RWPE2 (cell line): Measurements from ENCODE around the gene TMEM143.

Experiments
- ATAC-seq: fragments of 200-7000 bp; cut with Tn5 transposase; 3 replicates; pipeline ENCODE4 v1.9.1; 2021; ENCODE audit warnings: low read depth
- DNase-seq: peaks from one replicate; pipeline ENCODE4 v3.0.0-alpha.2; 2020; ENCODE audit warnings: low spot score
- H3K27ac ChIP-seq: fragments of 450-650 bp; 2 replicates; pipeline ENCODE4 v1.5.1; 2017; ENCODE audit warnings: mild to moderate bottlenecking; ENCODE audit not compliant: poor library complexity, severe bottlenecking
- H3K27me3 ChIP-seq: fragments of 250-450 bp; sonication (Bioruptor Pico); 2 replicates; pipeline ENCODE4 v1.5.1; 2021; ENCODE audit warnings: mild to moderate bottlenecking, moderate library complexity; ENCODE audit not compliant: insufficient read depth, poor library complexity, severe bottlenecking
- H3K36me3 ChIP-seq: fragments of 250-450 bp; sonication (Bioruptor Pico); 2 replicates; pipeline ENCODE4 v1.5.1; 2020; ENCODE audit warnings: low read depth, mild to moderate bottlenecking, moderate library complexity
- H3K4me1 ChIP-seq: fragments of 250-450 bp; sonication (Bioruptor Pico); 2 replicates; pipeline ENCODE4 v1.5.1; 2021; ENCODE audit warnings: mild to moderate bottlenecking, moderate library complexity; ENCODE audit not compliant: insufficient read depth, poor library complexity, severe bottlenecking
- H3K4me3 ChIP-seq: fragments of 250-450 bp; sonication (Bioruptor Pico); 2 replicates; pipeline ENCODE4 v1.5.1; 2021; ENCODE audit warnings: mild to moderate bottlenecking, moderate library complexity; ENCODE audit not compliant: severe bottlenecking
- H3K9me3 ChIP-seq: fragments of 250-450 bp; sonication (Bioruptor Pico); 2 replicates; pipeline ENCODE4 v1.5.1; 2021; ENCODE audit warnings: mild to moderate bottlenecking, moderate library complexity; ENCODE audit not compliant: severe bottlenecking
- TF ChIP-seq, protein P1 (sequence below): fragments of 450-650 bp; IDR thresholded peaks from one replicate; pipeline ENCODE4 v1.5.1; 2017; ENCODE audit warnings: mild to moderate bottlenecking, moderate library complexity; ENCODE audit not compliant: poor library complexity, severe bottlenecking

TMEM143 gene

DNA sequence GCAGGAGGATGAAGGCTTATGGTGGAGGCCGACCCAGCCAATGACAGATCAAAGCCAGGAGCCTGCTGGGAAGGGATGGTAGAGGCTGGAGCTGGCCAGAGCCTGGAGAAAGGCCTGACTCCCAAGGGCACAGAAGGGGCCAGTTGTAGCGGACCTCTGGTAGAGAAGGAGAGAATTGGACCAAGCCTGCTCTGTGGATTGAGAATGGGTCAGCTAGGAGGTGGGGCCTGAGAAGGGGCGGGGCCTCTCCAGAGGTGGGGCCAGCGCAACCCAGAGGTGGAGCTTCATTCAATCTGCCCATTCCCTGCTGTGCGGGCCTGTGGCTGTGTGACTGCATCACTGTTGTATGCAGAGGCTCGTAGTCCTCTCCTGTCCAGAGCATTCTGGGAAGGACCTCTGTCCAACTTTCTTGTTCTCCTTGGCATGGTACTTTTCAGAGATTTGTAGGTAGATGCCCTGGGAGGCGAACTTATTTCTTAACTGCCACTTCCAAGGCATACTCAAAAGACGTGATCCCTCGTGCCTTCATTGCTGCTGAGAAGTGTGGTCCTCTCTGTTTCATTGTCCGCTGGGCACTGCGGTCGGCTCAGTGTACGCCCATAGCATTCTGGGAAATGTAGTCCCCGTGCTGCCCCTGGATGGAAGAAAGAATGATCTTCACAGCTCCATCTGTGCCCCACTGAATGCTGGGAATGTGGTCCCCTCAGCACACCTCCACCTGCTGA, 36.4 kb upstream of the TMEM143 start:
- Histone ChIP-seq H3K36me3 (no peaks in the 10 kb centered on the region), H3K9me3 (no peaks in the 10 kb centered on the region), H3K4me3 (no peak overlapping the region), H3K4me1 (peaks cover 6% of the 10 kb centered on the region), H3K27me3 (no peaks in the 10 kb centered on the region), H3K27ac (no peak overlapping the region)
- TF ChIP-seq, protein P1, sequence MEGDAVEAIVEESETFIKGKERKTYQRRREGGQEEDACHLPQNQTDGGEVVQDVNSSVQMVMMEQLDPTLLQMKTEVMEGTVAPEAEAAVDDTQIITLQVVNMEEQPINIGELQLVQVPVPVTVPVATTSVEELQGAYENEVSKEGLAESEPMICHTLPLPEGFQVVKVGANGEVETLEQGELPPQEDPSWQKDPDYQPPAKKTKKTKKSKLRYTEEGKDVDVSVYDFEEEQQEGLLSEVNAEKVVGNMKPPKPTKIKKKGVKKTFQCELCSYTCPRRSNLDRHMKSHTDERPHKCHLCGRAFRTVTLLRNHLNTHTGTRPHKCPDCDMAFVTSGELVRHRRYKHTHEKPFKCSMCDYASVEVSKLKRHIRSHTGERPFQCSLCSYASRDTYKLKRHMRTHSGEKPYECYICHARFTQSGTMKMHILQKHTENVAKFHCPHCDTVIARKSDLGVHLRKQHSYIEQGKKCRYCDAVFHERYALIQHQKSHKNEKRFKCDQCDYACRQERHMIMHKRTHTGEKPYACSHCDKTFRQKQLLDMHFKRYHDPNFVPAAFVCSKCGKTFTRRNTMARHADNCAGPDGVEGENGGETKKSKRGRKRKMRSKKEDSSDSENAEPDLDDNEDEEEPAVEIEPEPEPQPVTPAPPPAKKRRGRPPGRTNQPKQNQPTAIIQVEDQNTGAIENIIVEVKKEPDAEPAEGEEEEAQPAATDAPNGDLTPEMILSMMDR = no peak
- no peak for DNase-seq
- peak; percentile 56 for ATAC-seq

DNA sequence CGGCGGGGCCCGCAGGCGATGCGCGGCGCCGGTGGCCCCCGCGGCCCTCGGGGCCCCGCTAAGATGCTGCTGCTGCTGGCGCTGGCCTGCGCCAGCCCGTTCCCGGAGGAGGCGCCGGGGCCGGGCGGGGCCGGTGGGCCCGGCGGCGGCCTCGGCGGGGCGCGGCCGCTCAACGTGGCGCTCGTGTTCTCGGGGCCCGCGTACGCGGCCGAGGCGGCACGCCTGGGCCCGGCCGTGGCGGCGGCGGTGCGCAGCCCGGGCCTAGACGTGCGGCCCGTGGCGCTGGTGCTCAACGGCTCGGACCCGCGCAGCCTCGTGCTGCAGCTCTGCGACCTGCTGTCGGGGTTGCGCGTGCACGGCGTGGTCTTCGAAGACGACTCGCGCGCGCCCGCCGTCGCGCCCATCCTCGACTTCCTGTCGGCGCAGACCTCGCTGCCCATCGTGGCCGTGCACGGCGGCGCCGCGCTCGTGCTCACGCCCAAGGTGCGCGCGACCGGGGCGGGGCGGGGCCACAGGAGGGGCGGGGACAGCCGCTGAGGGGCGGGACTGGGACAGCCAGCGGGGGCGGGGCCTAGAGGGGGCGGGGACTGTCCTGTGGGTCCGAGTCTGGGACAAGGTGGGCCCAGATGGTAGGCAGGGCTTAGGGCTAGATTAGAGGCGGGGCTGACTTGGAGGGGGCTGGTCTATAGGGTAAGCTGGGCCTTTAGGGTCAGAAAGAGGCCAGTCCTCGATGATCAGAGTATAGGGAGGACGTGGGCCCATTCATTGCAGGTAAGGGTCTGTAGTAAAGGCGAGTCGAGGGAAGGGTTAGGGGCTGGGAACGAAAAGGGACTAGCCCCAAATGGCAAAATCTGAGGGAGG, 34.9 kb upstream of the TMEM143 start:
- DNase-seq (peak; percentile 92), ATAC-seq (peak; percentile 30)
- peaks cover 8% of the 10 kb centered on the region for H3K27me3 ChIP-seq
- H3K4me1 ChIP-seq = peaks cover 6% of the 10 kb centered on the region
- no peaks in the 10 kb centered on the region for H3K9me3 ChIP-seq
- peak overlapping the region; percentile 72 for H3K4me3 ChIP-seq
- TF ChIP-seq, protein P1 = no peak
- H3K36me3 ChIP-seq = no peaks in the 10 kb centered on the region
- peak overlapping the region; percentile 83 for H3K27ac ChIP-seq

DNA sequence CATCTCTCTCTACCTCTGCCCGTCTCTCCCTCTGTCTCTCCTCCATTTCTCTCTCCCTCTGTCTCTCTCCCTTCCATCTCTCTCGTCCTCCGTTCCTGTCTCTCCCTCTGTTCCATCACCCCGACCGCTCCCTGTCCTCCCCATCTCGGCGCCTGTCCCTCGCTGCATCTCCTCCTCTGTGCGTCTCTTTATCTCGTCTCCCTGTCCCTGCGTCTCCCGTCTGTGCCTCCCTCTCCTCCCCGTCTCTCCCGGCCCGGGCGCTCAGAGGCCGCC, 34.3 kb upstream of the TMEM143 start:
- Histone ChIP-seq H3K4me1 (peaks cover 6% of the 10 kb centered on the region), H3K4me3 (peak overlapping the region; percentile 72), H3K36me3 (no peaks in the 10 kb centered on the region), H3K27me3 (peaks cover 8% of the 10 kb centered on the region), H3K27ac (peak overlapping the region; percentile 83), H3K9me3 (no peaks in the 10 kb centered on the region)
- no peak for DNase-seq
- ATAC-seq = no peak
- TF ChIP-seq, protein P1 = no peak

DNA sequence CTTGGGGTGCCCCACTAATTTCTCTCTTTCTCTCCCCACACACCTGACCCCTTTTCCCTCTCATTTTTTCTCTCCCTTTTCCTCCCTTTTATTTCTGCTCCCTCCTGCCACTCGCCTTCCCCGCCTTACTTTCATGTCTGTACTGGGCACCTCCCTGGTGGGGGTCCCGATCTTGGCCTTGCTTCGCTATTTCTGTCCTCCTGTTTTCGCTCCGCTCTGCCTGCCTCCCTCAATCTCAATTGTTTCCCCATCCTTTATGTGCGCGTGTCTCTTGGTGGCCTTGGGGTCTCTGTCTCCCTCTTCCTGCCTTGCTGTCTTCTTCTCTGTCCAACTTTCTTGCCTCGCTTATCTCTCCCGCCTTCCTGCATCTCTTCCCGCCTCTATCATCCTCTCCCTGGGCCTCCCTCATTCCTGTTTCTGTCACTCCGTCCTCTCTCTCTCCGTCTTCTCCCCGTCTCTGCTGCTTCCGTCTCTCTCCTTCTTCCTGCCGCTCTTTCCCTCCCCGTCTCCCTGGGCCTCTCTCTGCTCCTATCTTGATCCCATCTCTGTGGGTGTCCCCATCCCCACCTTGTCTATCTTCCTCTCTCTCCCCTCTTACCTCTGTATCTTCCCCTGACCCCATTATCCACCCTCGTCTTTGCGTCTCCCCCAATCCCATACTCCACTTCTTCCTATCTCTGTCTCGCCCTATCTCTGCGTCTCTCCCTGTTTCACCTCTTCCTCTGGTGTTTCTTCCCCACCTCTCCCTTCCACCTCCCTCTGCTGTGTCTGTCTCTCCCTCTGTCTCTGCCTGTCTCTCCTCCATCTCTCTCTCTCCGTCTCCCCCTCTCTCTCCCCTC, 33.7 kb upstream of the TMEM143 start:
- Histone ChIP-seq H3K9me3 (no peaks in the 10 kb centered on the region), H3K36me3 (no peaks in the 10 kb centered on the region), H3K27me3 (peaks cover 8% of the 10 kb centered on the region), H3K27ac (peak overlapping the region; percentile 83), H3K4me3 (peak overlapping the region; percentile 72), H3K4me1 (peaks cover 6% of the 10 kb centered on the region)
- TF ChIP-seq, protein P1 = no peak
- no peak for ATAC-seq
- DNase-seq = no peak
